ENCODE measurements around the gene SMDT1. TPM values are rescaled to one million over a fixed set of nuclear protein-coding genes. Genes with fewer than 3 reads are reported as not detected.
"Not testable (repeated sequence)": the region's sequence is repeated elsewhere in the genome, so short reads cannot be mapped to it uniquely, and the experiment has no call there.

Gene SMDT1
- polyA plus RNA-seq, 2 of the 4 experiments (the other 2 are of a cell fraction): 25.3 to 27.1 TPM

- Histone ChIP-seq H3K9me3 (peaks cover 11% of the 10 kb centered on the region; the same call in 2 of the 3 replicates), H3K4me1 (no peaks in the 10 kb centered on the region), H3K27ac (no peak overlapping the region), H3K4me3 (no peak overlapping the region), H3K4me2 (no peak overlapping the region)
- DNase-seq (ENCODE audit: low read depth in 1 of 2, low spot score in 1 of 2) (no peak), ATAC-seq (no peak), FAIRE-seq (no peak)
- ChIA-PET CTCF (interaction anchor here (1.3 kb wide), 1 partner anchor 18 kb away, joined by 8 read pairs; the partner anchor contains the start of gene NDUFA6), POLR2A (no interaction called here)
- TF ChIP-seq MAX (IDR thresholded peaks at IDR 0.05) (no peak), TP53 (CRISPR knock-in tag; IDR thresholded peaks at IDR 0.05) (no peak), ZFP36 (IDR thresholded peaks at IDR 0.05; ENCODE audit: borderline replicate concordance, partially characterized antibody) (no peak), HOXB5 (CRISPR knock-in tag; IDR thresholded peaks at IDR 0.05) (no peak), GATA3 (IDR thresholded peaks at IDR 0.05; ENCODE audit: borderline replicate concordance) (no peak), EHMT2 (IDR thresholded peaks at IDR 0.05; ENCODE audit: low read depth) (no peak), FOXS1 (CRISPR knock-in tag; IDR thresholded peaks at IDR 0.05) (no peak)
- 81% methylated on average over 16 of the region's 18 CpGs for WGBS (ENCODE audit: missing lambda C conversion rate)
Measured at GRCh38 chr22:42108848-42109247, 29.3 kb downstream of the SMDT1 start.

GRCh38 chr22:42111798-42112197, 32.3 kb downstream of the SMDT1 start:
- ChIA-PET POLR2A (no interaction called here), CTCF (interaction anchor here (1.3 to 3.3 kb wide), 4 partner anchors 10 to 168 kb away, joined by 3 to 22 read pairs (median 3); partner anchors contain the start of gene NDUFA6)
- H3K4me3 ChIP-seq: no peak overlapping the region
- FAIRE-seq (no peak), DNase-seq (ENCODE audit: low read depth in 1 of 2, low spot score in 1 of 2) (no peak), ATAC-seq (no peak)
- H3K4me1 ChIP-seq: no peaks in the 10 kb centered on the region
- 69% methylated on average over 4 of the region's 4 CpGs for WGBS (ENCODE audit: missing lambda C conversion rate)
- H3K27ac ChIP-seq: no peak overlapping the region
- H3K9me3 ChIP-seq: peaks cover 8% of the 10 kb centered on the region; the same call in 2 of the 3 replicates
- TF ChIP-seq POLR2A (IDR thresholded peaks at IDR 0.05; ENCODE audit: low read length): no peak
- TF ChIP-seq TP53 (CRISPR knock-in tag; IDR thresholded peaks at IDR 0.05): no peak
- no peak for TF ChIP-seq NPAS2 (CRISPR knock-in tag; IDR thresholded peaks at IDR 0.05; ENCODE audit: borderline replicate concordance)
- TF ChIP-seq RNF2 (IDR thresholded peaks at IDR 0.05; ENCODE audit: borderline replicate concordance, low read depth): no peak
- TF ChIP-seq HOXA7 (CRISPR knock-in tag; IDR thresholded peaks at IDR 0.05): no peak
- no peak overlapping the region for H3K4me2 ChIP-seq

- POLR2A ChIA-PET; ATAC-seq; H3K9me3 ChIP-seq; H3K27ac ChIP-seq; H3K4me3 ChIP-seq; FAIRE-seq; DNase-seq (ENCODE audit: low read depth in 1 of 2, low spot score in 1 of 2); H3K4me1 ChIP-seq; H3K4me2 ChIP-seq: not testable (repeated sequence)
- TF ChIP-seq CTCF (IDR thresholded peaks at IDR 0.05) (0 out of 3 replicates have a peak, but pooled peaks have one; percentile 12), RAD21 (conservative IDR thresholded peaks at IDR 0.05 in 1 of 2, IDR thresholded peaks at IDR 0.05 in 1 of 2) (peak in 1 of 2 experiments; percentile 42; a peak in 2 of 5 replicates)
- CTCF ChIA-PET: interaction anchor here (1.1 to 3.3 kb wide), 5 partner anchors 9 to 327 kb away, joined by 3 to 22 read pairs (median 3); partner anchors contain the start of gene NDUFA6
- WGBS (ENCODE audit: missing lambda C conversion rate): 6% methylated on average over 3 of the region's 4 CpGs
Measured at GRCh38 chr22:42112793-42113192, 33.3 kb downstream of the SMDT1 start.

- no peak for FAIRE-seq
- WGBS (ENCODE audit: missing lambda C conversion rate): 56% methylated on average over 7 of the region's 7 CpGs
Measured at GRCh38 chr22:42114721-42115120, 35.2 kb downstream of the SMDT1 start.

GRCh38 chr22:42115420-42115830, 35.9 kb downstream of the SMDT1 start:
- H3K4me2 ChIP-seq; H3K9me3 ChIP-seq; H3K4me3 ChIP-seq; H3K4me1 ChIP-seq; H3K27ac ChIP-seq; POLR2A ChIA-PET; ATAC-seq; FAIRE-seq; CTCF ChIA-PET; DNase-seq (ENCODE audit: low read depth in 1 of 2, low spot score in 1 of 2): not testable (repeated sequence)
- WGBS (ENCODE audit: missing lambda C conversion rate): 30% methylated on average over 6 of the region's 6 CpGs

More at GRCh38 chr22:42114721-42115120, 35.2 kb downstream of the SMDT1 start:
- ChIA-PET POLR2A (no interaction called here), CTCF (no interaction called here)
- ATAC-seq (peak in 1 of 2 experiments; percentile 56; a peak in 2 of 6 replicates), DNase-seq (ENCODE audit: low read depth in 1 of 2, low spot score in 1 of 2) (peak; percentile 27 to 34)
- no peak overlapping the region for H3K4me2 ChIP-seq
- TF ChIP-seq CTCF (IDR thresholded peaks at IDR 0.05) (peak; percentile 12; the same call in 1 of the 3 replicates), SREBF2 (IDR thresholded peaks at IDR 0.05) (no peak), RAD21 (conservative IDR thresholded peaks at IDR 0.05 in 1 of 2, IDR thresholded peaks at IDR 0.05 in 1 of 2) (peak in 1 of 2 experiments; percentile 56; a peak in 2 of 5 replicates)
- H3K4me1 ChIP-seq: no peaks in the 10 kb centered on the region
- H3K4me3 ChIP-seq: no peak overlapping the region
- no peak overlapping the region for H3K27ac ChIP-seq
- peaks cover 8% of the 10 kb centered on the region; the same call in 2 of the 3 replicates for H3K9me3 ChIP-seq
